IMR-90 (cell line): ENCODE results near the gene OFD1. TPM values are rescaled to one million over a fixed set of nuclear protein-coding genes. Genes with fewer than 3 reads are reported as not detected.

Source experiments
- ATAC-seq: fragments of 200-7000 bp; cut with Tn5 transposase; 2 replicates; pipeline ENCODE4 v1.9.1; 2020; ENCODE audit warnings: low read depth, mild to moderate bottlenecking, moderate library complexity
- Bru-seq: library from RNA; stranded (reverse); fragments of 400-500 nt; gene quantifications from one replicate; lab custom pipeline; 2021; lab: Mats Ljungman, UMichigan
- BruChase-seq, 2 experiments: library from RNA; stranded (reverse); fragments of 400-500 nt; gene quantifications; one replicate each; lab custom pipeline; 2021; lab: Mats Ljungman, UMichigan
- BruUV-seq: library from RNA; stranded (reverse); fragments of 400-500 nt; replicated peaks from 2 replicates; lab custom pipeline; 2021; lab: Mats Ljungman, UMichigan
- CTCF ChIA-PET: fragments of 300-600 bp; formaldehyde crosslinking; extraction: SDS; loops from one replicate; lab custom pipeline; 2021; ENCODE audit warnings: antibody characterized with exemption; lab: Yijun Ruan, JAX
- POLR2A ChIA-PET: fragments of 300-600 bp; sonication (Branson Sonifier 250); formaldehyde crosslinking; loops from one replicate; lab custom pipeline; 2022; ENCODE audit warnings: antibody characterized with exemption; ENCODE audit not compliant: unreplicated experiment; lab: Charles Lee
- DNase-seq: peaks from one replicate; pipeline ENCODE4 v3.0.0; 2013
- H2AFZ ChIP-seq: replicated peaks from 2 replicates; pipeline ENCODE3; 2013; ENCODE audit warnings: low read length, mild to moderate bottlenecking; ENCODE audit not compliant: poor library complexity
- H2AK5ac ChIP-seq: 2 replicates; pipeline ENCODE4 v1.6.1; 2013; ENCODE audit warnings: low read depth, low read length, inconsistent platforms
- H2AK9ac ChIP-seq: replicated peaks from 2 replicates; pipeline ENCODE3; 2013; ENCODE audit warnings: mild to moderate bottlenecking, low read depth, low read length, moderate library complexity; ENCODE audit not compliant: poor library complexity
- H2BK120ac ChIP-seq: 2 replicates; pipeline ENCODE4 v1.6.1; 2013; ENCODE audit warnings: low read depth, low read length, inconsistent platforms
- H2BK15ac ChIP-seq: 3 replicates; pipeline ENCODE4 v1.6.1; 2013; ENCODE audit warnings: low read depth, low read length, inconsistent platforms
- H2BK20ac ChIP-seq: 2 replicates; pipeline ENCODE4 v1.6.1; 2013; ENCODE audit warnings: low read depth, mild to moderate bottlenecking, inconsistent platforms, low read length, moderate library complexity
- H2BK5ac ChIP-seq: 2 replicates; pipeline ENCODE4 v1.6.1; 2013; ENCODE audit warnings: mild to moderate bottlenecking, low read depth, low read length, inconsistent platforms; ENCODE audit not compliant: poor library complexity, severe bottlenecking
- H3K14ac ChIP-seq: replicated peaks from 2 replicates; pipeline ENCODE4 v1.6.1; 2013; ENCODE audit warnings: low read depth, low read length, inconsistent platforms
- H3K18ac ChIP-seq: 2 replicates; pipeline ENCODE4 v1.6.1; 2013; ENCODE audit warnings: low read depth, low read length, control low read depth
- H3K23ac ChIP-seq: 2 replicates; pipeline ENCODE4 v1.6.1; 2013; ENCODE audit warnings: low read depth, low read length, inconsistent platforms
- H3K27ac ChIP-seq: 2 replicates; pipeline ENCODE4 v1.5.1; 2013; ENCODE audit warnings: mild to moderate bottlenecking, control low read depth, low read length; ENCODE audit not compliant: insufficient read depth
- H3K27me3 ChIP-seq: 2 replicates; pipeline ENCODE4 v1.6.1; 2013; ENCODE audit warnings: low read length; ENCODE audit not compliant: control insufficient read depth, insufficient read depth
- H3K36me3 ChIP-seq: 2 replicates; pipeline ENCODE4 v1.6.1; 2013; ENCODE audit warnings: low read length, mixed read lengths; ENCODE audit not compliant: control insufficient read depth, insufficient read depth
- H3K4ac ChIP-seq: 2 replicates; pipeline ENCODE4 v1.6.1; 2013; ENCODE audit warnings: low read depth, low read length, inconsistent platforms
- H3K4me1 ChIP-seq: 2 replicates; pipeline ENCODE4 v1.6.1; 2013; ENCODE audit warnings: low read length, mixed read lengths; ENCODE audit not compliant: control insufficient read depth, insufficient read depth
- H3K4me2 ChIP-seq: 2 replicates; pipeline ENCODE4 v1.6.1; 2013; ENCODE audit warnings: low read depth, mild to moderate bottlenecking, control low read depth, low read length, moderate library complexity
- H3K4me3 ChIP-seq: 2 replicates; pipeline ENCODE4 v1.5.1; 2013; ENCODE audit warnings: low read depth, mild to moderate bottlenecking, control low read depth, low read length, moderate library complexity; ENCODE audit not compliant: insufficient read depth
- H3K56ac ChIP-seq: 2 replicates; pipeline ENCODE4 v1.6.1; 2013; ENCODE audit warnings: low read length, inconsistent platforms; ENCODE audit not compliant: insufficient read depth; ENCODE audit errors: extremely low read depth
- H3K79me1 ChIP-seq, 2 experiments: 2 replicates each; pipeline ENCODE4 v1.6.1; 2013; ENCODE audit warnings: low read length in 2 of 2, inconsistent platforms in 1 of 2, low read depth in 1 of 2
- H3K9ac ChIP-seq: 2 replicates; pipeline ENCODE4 v1.6.1; 2013; ENCODE audit warnings: low read depth, low read length, control low read depth
- H3K9me1 ChIP-seq: 2 replicates; pipeline ENCODE4 v1.6.1; 2013; ENCODE audit warnings: low read length, inconsistent platforms; ENCODE audit not compliant: insufficient read depth
- H3K9me3 ChIP-seq: 2 replicates; pipeline ENCODE4 v1.6.1; 2013; ENCODE audit warnings: low read length; ENCODE audit not compliant: control insufficient read depth, insufficient read depth
- H4K20me1 ChIP-seq: 2 replicates; pipeline ENCODE4 v1.6.1; 2013; ENCODE audit warnings: low read length, inconsistent platforms; ENCODE audit not compliant: insufficient read depth
- H4K5ac ChIP-seq: 2 replicates; pipeline ENCODE4 v1.6.1; 2013; ENCODE audit warnings: mild to moderate bottlenecking, low read depth, low read length, control low read depth
- H4K8ac ChIP-seq, 2 experiments: 2 replicates each; pipeline ENCODE4 v1.6.1; 2013; ENCODE audit warnings: low read depth in 2 of 2, low read length in 2 of 2, control low read depth in 1 of 2, inconsistent platforms in 1 of 2
- H4K91ac ChIP-seq: 2 replicates; pipeline ENCODE4 v1.6.1; 2013; ENCODE audit warnings: low read depth, low read length, inconsistent platforms; ENCODE audit not compliant: insufficient read depth
- CEBPB ChIP-seq: IDR thresholded peaks from 2 replicates; pipeline ENCODE4 v1.6.1; 2012; ENCODE audit warnings: low read depth, low read length, improper control_type of control experiment
- FOS ChIP-seq: fragments of 150-350 bp; IDR thresholded peaks from 2 replicates; pipeline ENCODE4 v1.6.1; 2016; ENCODE audit warnings: low read depth, low read length
- MXI1 ChIP-seq: IDR thresholded peaks from 2 replicates; pipeline ENCODE4 v1.6.1; 2012; ENCODE audit warnings: low read depth, mild to moderate bottlenecking, low read length, moderate library complexity, borderline replicate concordance
- POLR2A ChIP-seq: IDR thresholded peaks from 2 replicates; pipeline ENCODE4 v1.6.1; 2012; ENCODE audit warnings: mild to moderate bottlenecking, low read depth, low read length
- RAD21 ChIP-seq: IDR thresholded peaks from 2 replicates; pipeline ENCODE4 v1.6.1; 2012; ENCODE audit warnings: low read length, improper control_type of control experiment
- WGBS, 2 experiments: methylation state at CpG; one replicate each; pipeline versions ENCODE4 v1.1.5 to v1.1.7; 2013; ENCODE audit warnings: missing lambda C conversion rate in 2 of 2; ENCODE audit not compliant: insufficient read length in 1 of 2; ENCODE audit errors: extremely low coverage in 2 of 2; 5-methylcytosine and 5-hydroxymethylcytosine counted together
- dilution Hi-C: fragments of 300-500 bp; cut with HindIII; formaldehyde crosslinking; loops from one replicate; pipeline ENCODE4 v1.14.3; 2018; ENCODE audit warnings: low sequenced_read_pairs; ENCODE audit not compliant: unreplicated experiment
- in situ Hi-C: fragments of 300-500 bp; cut with MboI; formaldehyde crosslinking; loops from 3 replicates; pipeline ENCODE4 v1.14.3; 2019; ENCODE audit warnings: low sequenced_read_pairs, inconsistent platforms, mixed read lengths
- intact Hi-C: fragments of 100-400 bp; cut with micrococcal nuclease; formaldehyde crosslinking; loops from 2 replicates; pipeline ENCODE4 v1.10.0; 2022
- long read RNA-seq: library from polyadenylated mRNA; unstranded; transcript quantifications from one replicate; pipeline ENCODE4 v2.0.0, GENCODE V29; 2021; ENCODE audit not compliant: unreplicated experiment
- polyA plus RNA-seq, 3 experiments: library from polyadenylated mRNA; depleted of rRNA; stranded (reverse); fragments of >200 nt; gene quantifications; 2 replicates each; pipeline ENCODE4 v1.2.3, GENCODE V29; 2012; ENCODE audit warnings: low replicate concordance in 1 of 3
- total RNA-seq: library from RNA; depleted of rRNA; stranded (reverse); fragments of >200 nt; gene quantifications from 2 replicates; pipeline ENCODE4 v1.2.3, GENCODE V29; 2012; rRNA removed
- TF ChIP-seq, protein P1 (sequence below): fragments of 150-350 bp; IDR thresholded peaks from 2 replicates; pipeline ENCODE4 v1.6.1; 2017; ENCODE audit warnings: mild to moderate bottlenecking, antibody characterized with exemption, low read length, low read depth
- TF ChIP-seq, protein P2 (sequence below): conservative IDR thresholded peaks from 2 replicates; pipeline ENCODE4 v1.5.1; 2012; ENCODE audit warnings: mild to moderate bottlenecking, low read depth, low read length, improper control_type of control experiment

OFD1 gene, protein sequence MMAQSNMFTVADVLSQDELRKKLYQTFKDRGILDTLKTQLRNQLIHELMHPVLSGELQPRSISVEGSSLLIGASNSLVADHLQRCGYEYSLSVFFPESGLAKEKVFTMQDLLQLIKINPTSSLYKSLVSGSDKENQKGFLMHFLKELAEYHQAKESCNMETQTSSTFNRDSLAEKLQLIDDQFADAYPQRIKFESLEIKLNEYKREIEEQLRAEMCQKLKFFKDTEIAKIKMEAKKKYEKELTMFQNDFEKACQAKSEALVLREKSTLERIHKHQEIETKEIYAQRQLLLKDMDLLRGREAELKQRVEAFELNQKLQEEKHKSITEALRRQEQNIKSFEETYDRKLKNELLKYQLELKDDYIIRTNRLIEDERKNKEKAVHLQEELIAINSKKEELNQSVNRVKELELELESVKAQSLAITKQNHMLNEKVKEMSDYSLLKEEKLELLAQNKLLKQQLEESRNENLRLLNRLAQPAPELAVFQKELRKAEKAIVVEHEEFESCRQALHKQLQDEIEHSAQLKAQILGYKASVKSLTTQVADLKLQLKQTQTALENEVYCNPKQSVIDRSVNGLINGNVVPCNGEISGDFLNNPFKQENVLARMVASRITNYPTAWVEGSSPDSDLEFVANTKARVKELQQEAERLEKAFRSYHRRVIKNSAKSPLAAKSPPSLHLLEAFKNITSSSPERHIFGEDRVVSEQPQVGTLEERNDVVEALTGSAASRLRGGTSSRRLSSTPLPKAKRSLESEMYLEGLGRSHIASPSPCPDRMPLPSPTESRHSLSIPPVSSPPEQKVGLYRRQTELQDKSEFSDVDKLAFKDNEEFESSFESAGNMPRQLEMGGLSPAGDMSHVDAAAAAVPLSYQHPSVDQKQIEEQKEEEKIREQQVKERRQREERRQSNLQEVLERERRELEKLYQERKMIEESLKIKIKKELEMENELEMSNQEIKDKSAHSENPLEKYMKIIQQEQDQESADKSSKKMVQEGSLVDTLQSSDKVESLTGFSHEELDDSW
- total RNA-seq (8.4 and 10.6 TPM in 2 replicates), polyA plus RNA-seq (2012; rRNA removed) (7.7 and 8.6 TPM in 2 replicates), Bru-seq, nascent RNA (percentile 74 among the genes with signal in this experiment), BruChase-seq, experiment 1, labeled RNA remaining after a 6-hour chase (percentile 79 among the genes with signal in this experiment), BruChase-seq, experiment 2, labeled RNA remaining after a 2-hour chase (percentile 81 among the genes with signal in this experiment)
- polyA plus RNA-seq (2012; cell fraction: cytosol; rRNA removed): 2.5 and 5.2 TPM in 2 replicates
- 19.8 and 41.0 TPM in 2 replicates for polyA plus RNA-seq (2012; cell fraction: nucleus; rRNA removed; ENCODE audit: low replicate concordance)
- long read RNA-seq, partial matches to known transcripts: 7 of 9 reads
- long read RNA-seq, other reads (novel, unspliced or antisense): 1 of 9 reads

DNA sequence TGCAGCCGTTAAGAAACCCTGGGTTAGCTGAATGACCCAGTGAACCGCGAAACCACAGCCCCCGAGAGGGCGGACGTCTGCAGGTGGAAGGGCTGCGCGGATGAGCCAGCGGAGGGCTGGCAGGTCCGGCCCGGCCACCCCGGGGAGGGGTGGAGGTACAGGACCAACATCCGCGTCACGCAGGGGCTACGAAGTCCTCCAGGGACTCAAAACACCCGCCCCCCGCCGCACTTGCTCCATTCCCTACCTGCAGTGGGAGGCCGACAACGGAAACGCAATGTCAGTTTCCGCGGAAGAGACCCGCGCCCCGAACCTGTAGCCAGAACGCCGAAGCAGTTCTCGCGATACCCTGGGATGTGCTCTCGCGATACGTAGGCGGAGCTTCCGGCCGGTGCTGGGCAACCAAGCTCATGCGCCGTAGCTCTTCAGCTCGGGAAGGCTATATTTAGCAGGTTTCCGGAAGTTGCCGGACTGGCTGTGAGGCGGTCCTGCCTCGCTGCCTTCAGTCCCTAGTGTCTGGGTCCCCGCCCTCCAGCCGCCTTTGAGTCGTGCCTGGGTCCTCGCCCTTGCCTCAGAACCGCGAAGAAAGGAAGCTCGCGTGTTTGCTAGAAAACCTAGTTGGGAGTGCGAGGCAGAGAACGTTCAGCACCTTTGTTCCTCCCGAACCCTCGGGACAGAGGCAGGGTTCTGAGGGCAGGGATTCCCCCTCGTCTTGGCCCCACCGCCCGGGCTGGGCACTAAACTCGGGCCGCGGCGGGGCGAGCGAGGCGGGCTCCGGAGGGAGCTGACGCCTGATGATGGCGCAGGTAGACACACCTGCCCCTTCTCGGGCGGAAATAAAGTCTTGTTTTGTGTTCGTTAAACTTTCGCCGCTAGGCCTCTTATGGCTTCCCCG is at the start of gene OFD1, which contains the start of gene TRAPPC2:
Gene OFD1, plus strand, starts transcription at position 471 of the 895 bp plus-strand sequence. Its CDS starts 324 bp downstream, at position 795.
Gene TRAPPC2, minus strand, starts transcription at position 343 of the 895 bp plus-strand sequence. CDS start 14,657 bp downstream, outside the sequence.
- H3K4ac ChIP-seq: peak within 1 kb of the TSS; percentile 96
- H3K4me2 ChIP-seq: peak within 1 kb of the TSS; percentile 100
- peak within 1 kb of the TSS; percentile 76; the same call in 1 of the 3 replicates for H2BK15ac ChIP-seq
- H2BK120ac ChIP-seq: peak within 1 kb of the TSS; percentile 84
- 0% methylated on average over 37 of the region's 75 CpGs; no CpG with 5 or more reads in 1 of the 2 experiments for WGBS, 2 experiments
- POLR2A ChIA-PET: interaction anchor here (0.5 kb wide), 1 partner anchor 13 kb away, joined by 3 read pairs; no protein-coding TSS in a partner anchor
- peak within 1 kb of the TSS; percentile 84 for H2BK5ac ChIP-seq
- no peaks in the 10 kb centered on the region for H3K27me3 ChIP-seq
- H2AK5ac ChIP-seq: peak within 1 kb of the TSS; percentile 81; the same call in 1 of the 2 replicates
- H3K18ac ChIP-seq: peak within 1 kb of the TSS; percentile 84
- peak within 1 kb of the TSS; percentile 99 for H2AFZ ChIP-seq
- peak within 1 kb of the TSS; percentile 90 for H3K27ac ChIP-seq
- peaks cover 5% of the 10 kb centered on the region for H3K36me3 ChIP-seq
- H3K4me3 ChIP-seq: peak within 1 kb of the TSS; percentile 81
- H3K56ac ChIP-seq: peak within 1 kb of the TSS; percentile 88
- peak within 1 kb of the TSS; percentile 72 to 96 for H4K8ac ChIP-seq
- H3K14ac ChIP-seq: peak within 1 kb of the TSS; percentile 99
- peak; percentile 97 for ATAC-seq
- peak within 1 kb of the TSS; percentile 99 for H2AK9ac ChIP-seq
- CTCF ChIA-PET: interaction anchor here (0.9 kb wide), 1 partner anchor 228 kb away, joined by 4 read pairs; no protein-coding TSS in a partner anchor
- H4K91ac ChIP-seq: peak within 1 kb of the TSS; percentile 93
- in situ Hi-C loops (loop anchor here (25.0 kb wide), 1 partner anchor 772 kb away; no protein-coding TSS in a partner anchor), intact Hi-C loops (loop anchor here (1.0 to 5.0 kb wide), 3 partner anchors 42 to 227 kb away; no protein-coding TSS in a partner anchor), dilution Hi-C loops (no loop called here)
- no peaks in the 10 kb centered on the region for H4K20me1 ChIP-seq
- H3K79me1 ChIP-seq: peaks cover 16 to 38% of the 10 kb centered on the region in 2 experiments
- peak; percentile 97 for DNase-seq
- peak within 1 kb of the TSS; percentile 95 for H4K5ac ChIP-seq
- H3K9ac ChIP-seq: peak within 1 kb of the TSS; percentile 98
- no TSS peak for BruUV-seq
- peak within 1 kb of the TSS; percentile 27; the same call in 1 of the 2 replicates for H2BK20ac ChIP-seq
- H3K23ac ChIP-seq: peak within 1 kb of the TSS; percentile 93
- H3K9me1 ChIP-seq: no peaks in the 10 kb centered on the region; the same call in 1 of the 2 replicates
- H3K9me3 ChIP-seq: no peaks in the 10 kb centered on the region
- H3K4me1 ChIP-seq: no peaks in the 10 kb centered on the region
- TF ChIP-seq, protein P1, sequence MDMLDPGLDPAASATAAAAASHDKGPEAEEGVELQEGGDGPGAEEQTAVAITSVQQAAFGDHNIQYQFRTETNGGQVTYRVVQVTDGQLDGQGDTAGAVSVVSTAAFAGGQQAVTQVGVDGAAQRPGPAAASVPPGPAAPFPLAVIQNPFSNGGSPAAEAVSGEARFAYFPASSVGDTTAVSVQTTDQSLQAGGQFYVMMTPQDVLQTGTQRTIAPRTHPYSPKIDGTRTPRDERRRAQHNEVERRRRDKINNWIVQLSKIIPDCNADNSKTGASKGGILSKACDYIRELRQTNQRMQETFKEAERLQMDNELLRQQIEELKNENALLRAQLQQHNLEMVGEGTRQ: 0 out of 2 replicates have a peak, but pooled peaks have one; percentile 22
- TF ChIP-seq RAD21 (peak; percentile 28; the same call in 1 of the 2 replicates), CEBPB (no peak), FOS (no peak), MXI1 (peak; percentile 76), POLR2A (peak; percentile 95)
- TF ChIP-seq, protein P2, sequence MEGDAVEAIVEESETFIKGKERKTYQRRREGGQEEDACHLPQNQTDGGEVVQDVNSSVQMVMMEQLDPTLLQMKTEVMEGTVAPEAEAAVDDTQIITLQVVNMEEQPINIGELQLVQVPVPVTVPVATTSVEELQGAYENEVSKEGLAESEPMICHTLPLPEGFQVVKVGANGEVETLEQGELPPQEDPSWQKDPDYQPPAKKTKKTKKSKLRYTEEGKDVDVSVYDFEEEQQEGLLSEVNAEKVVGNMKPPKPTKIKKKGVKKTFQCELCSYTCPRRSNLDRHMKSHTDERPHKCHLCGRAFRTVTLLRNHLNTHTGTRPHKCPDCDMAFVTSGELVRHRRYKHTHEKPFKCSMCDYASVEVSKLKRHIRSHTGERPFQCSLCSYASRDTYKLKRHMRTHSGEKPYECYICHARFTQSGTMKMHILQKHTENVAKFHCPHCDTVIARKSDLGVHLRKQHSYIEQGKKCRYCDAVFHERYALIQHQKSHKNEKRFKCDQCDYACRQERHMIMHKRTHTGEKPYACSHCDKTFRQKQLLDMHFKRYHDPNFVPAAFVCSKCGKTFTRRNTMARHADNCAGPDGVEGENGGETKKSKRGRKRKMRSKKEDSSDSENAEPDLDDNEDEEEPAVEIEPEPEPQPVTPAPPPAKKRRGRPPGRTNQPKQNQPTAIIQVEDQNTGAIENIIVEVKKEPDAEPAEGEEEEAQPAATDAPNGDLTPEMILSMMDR: no peak
